Vagina (tissue), 2 donors: ENCODE results near the gene ONECUT1. TPM values are rescaled to one million over a fixed set of nuclear protein-coding genes. Genes with fewer than 3 reads are reported as not detected.
A peak's percentile ranks its signal among the peaks of the same experiment; 100 is the strongest.

ENCODE experiments used
- DNase-seq, 2 donors: peaks; one replicate each; pipeline ENCODE4 v3.0.0-alpha.2; 2017; ENCODE audit errors: extremely low spot score in 2 of 2
- H3K27ac ChIP-seq: fragments of 200-600 bp; sonication (generic); one replicate; pipeline ENCODE4 v1.5.1; 2019
- H3K27me3 ChIP-seq: fragments of 200-600 bp; sonication (generic); one replicate; pipeline ENCODE4 v1.5.1; 2019
- H3K36me3 ChIP-seq, 2 donors: fragments of 200-600 bp; sonication (generic); one replicate each; pipeline ENCODE4 v1.5.1; 2017 to 2019
- H3K4me1 ChIP-seq: fragments of 200-600 bp; sonication (generic); one replicate; pipeline ENCODE4 v1.5.1; 2019
- H3K4me3 ChIP-seq, 2 donors: fragments of 200-600 bp; sonication (generic); 1 replicate in 1 of 2; 2 replicates in 1 of 2; pipeline ENCODE4 v1.5.1; 2016 to 2019
- H3K9me3 ChIP-seq: fragments of 200-600 bp; sonication (generic); one replicate; pipeline ENCODE4 v1.5.1; 2019
- CTCF ChIP-seq, 3 experiments: fragments of 450-650 bp in 2 of 3; fragments of 200-600 bp in 1 of 3; sonication (generic) in 1 of 3; IDR thresholded peaks; one replicate each; pipeline ENCODE4 v1.5.1; 2017 to 2019; ENCODE audit warnings: antibody characterized with exemption in 3 of 3, mild to moderate bottlenecking in 2 of 3, moderate library complexity in 2 of 3
- POLR2A ChIP-seq, 2 donors: fragments of 450-650 bp; IDR thresholded peaks; one replicate each; pipeline ENCODE4 v1.6.1; 2017; ENCODE audit warnings: antibody characterized with exemption in 2 of 2, mild to moderate bottlenecking in 2 of 2, moderate library complexity in 2 of 2
- POLR2AphosphoS5 ChIP-seq, 2 donors: sonication (generic); formaldehyde crosslinking; IDR thresholded peaks; one replicate each; pipeline ENCODE4 v1.9.0; 2017; ENCODE audit warnings: antibody characterized with exemption in 2 of 2, mild to moderate bottlenecking in 2 of 2, low read depth in 1 of 2; ENCODE audit not compliant: insufficient read depth in 1 of 2
- intact Hi-C: fragments of 100-400 bp; cut with DNase I; formaldehyde crosslinking; loops from one replicate; pipeline ENCODE4 v1.15.1; 2023
- total RNA-seq: library from RNA; depleted of rRNA; stranded (reverse); fragments of >200 nt; gene quantifications from one replicate; pipeline ENCODE4 v1.2.3, GENCODE V29; 2016

The ONECUT1 gene
- total RNA-seq, 1 donor from 2014 or later: not detected

GRCh38 chr15:52735231-52736089 lies 54.7 kb downstream of the ONECUT1 start:
- no peak for DNase-seq
- Histone ChIP-seq H3K9me3 (no peaks in the 10 kb centered on the region), H3K27ac (no peak overlapping the region), H3K4me1 (no peaks in the 10 kb centered on the region), H3K27me3 (no peaks in the 10 kb centered on the region), H3K4me3 (no peak overlapping the region), H3K36me3 (no peaks in the 10 kb centered on the region)
- TF ChIP-seq POLR2AphosphoS5 (IDR thresholded peaks at IDR 0.05; ENCODE audit: insufficient read depth in 1 of 2, low read depth in 1 of 2): peak in 1 of 2 donors; percentile 53
- TF ChIP-seq CTCF (IDR thresholded peaks at IDR 0.05): peak; percentile 80 to 94 (median 87)
- no peak for TF ChIP-seq POLR2A (IDR thresholded peaks at IDR 0.05)
- intact Hi-C loops: loop anchor here (5.0 kb wide), 1 partner anchor 478 kb away; no protein-coding TSS in a partner anchor

- Histone ChIP-seq H3K4me3 (no peak overlapping the region), H3K27ac (no peak overlapping the region), H3K4me1 (peaks cover 8% of the 10 kb centered on the region), H3K9me3 (no peaks in the 10 kb centered on the region), H3K27me3 (no peaks in the 10 kb centered on the region), H3K36me3 (no peaks in the 10 kb centered on the region)
- TF ChIP-seq POLR2AphosphoS5 (IDR thresholded peaks at IDR 0.05; ENCODE audit: insufficient read depth in 1 of 2, low read depth in 1 of 2): no peak
- TF ChIP-seq POLR2A (IDR thresholded peaks at IDR 0.05): no peak
- TF ChIP-seq CTCF (IDR thresholded peaks at IDR 0.05): no peak
- DNase-seq: no peak
- intact Hi-C loops: no loop called here
Observed at GRCh38 chr15:52734329-52734728, 55.8 kb downstream of the ONECUT1 start.

- no peak for DNase-seq
- no peak for TF ChIP-seq POLR2AphosphoS5 (IDR thresholded peaks at IDR 0.05; ENCODE audit: insufficient read depth in 1 of 2, low read depth in 1 of 2)
- no peak for TF ChIP-seq POLR2A (IDR thresholded peaks at IDR 0.05)
- TF ChIP-seq CTCF (IDR thresholded peaks at IDR 0.05): no peak
- no peaks in the 10 kb centered on the region for H3K36me3 ChIP-seq
- no peak overlapping the region for H3K27ac ChIP-seq
- H3K4me1 ChIP-seq: peaks cover 8% of the 10 kb centered on the region
- H3K9me3 ChIP-seq: no peaks in the 10 kb centered on the region
- H3K27me3 ChIP-seq: no peaks in the 10 kb centered on the region
- intact Hi-C loops: no loop called here
- no peak overlapping the region for H3K4me3 ChIP-seq
Observed at GRCh38 chr15:52733696-52734255, 56.4 kb downstream of the ONECUT1 start.

GRCh38 chr15:52733088-52733487 lies 57.0 kb downstream of the ONECUT1 start:
- peaks cover 8% of the 10 kb centered on the region for H3K4me1 ChIP-seq
- TF ChIP-seq POLR2AphosphoS5 (IDR thresholded peaks at IDR 0.05; ENCODE audit: insufficient read depth in 1 of 2, low read depth in 1 of 2) (no peak), CTCF (IDR thresholded peaks at IDR 0.05) (no peak), POLR2A (IDR thresholded peaks at IDR 0.05) (no peak)
- no peaks in the 10 kb centered on the region for H3K27me3 ChIP-seq
- DNase-seq: no peak
- no peak overlapping the region for H3K27ac ChIP-seq
- H3K9me3 ChIP-seq: no peaks in the 10 kb centered on the region
- intact Hi-C loops: no loop called here
- H3K4me3 ChIP-seq: no peak overlapping the region
- no peaks in the 10 kb centered on the region for H3K36me3 ChIP-seq

- H3K4me1 ChIP-seq: peaks cover 8% of the 10 kb centered on the region
- no peaks in the 10 kb centered on the region for H3K36me3 ChIP-seq
- H3K27ac ChIP-seq: no peak overlapping the region
- TF ChIP-seq POLR2AphosphoS5 (IDR thresholded peaks at IDR 0.05; ENCODE audit: insufficient read depth in 1 of 2, low read depth in 1 of 2) (no peak), CTCF (IDR thresholded peaks at IDR 0.05) (no peak), POLR2A (IDR thresholded peaks at IDR 0.05) (no peak)
- no peak overlapping the region for H3K4me3 ChIP-seq
- DNase-seq: no peak
- H3K27me3 ChIP-seq: no peaks in the 10 kb centered on the region
- intact Hi-C loops: no loop called here
- H3K9me3 ChIP-seq: no peaks in the 10 kb centered on the region
Observed at GRCh38 chr15:52732551-52732950, 57.6 kb downstream of the ONECUT1 start.
